Choroid plexus epithelial cell (primary cell): ENCODE results near the gene SSTR4.

ENCODE experiments used
- DNase-seq: peaks from one replicate; pipeline ENCODE4 v3.0.0-alpha.2; 2010; ENCODE audit warnings: low read depth
- H3K4me3 ChIP-seq: 2 replicates; pipeline ENCODE4 v1.5.1; 2011; ENCODE audit warnings: low read depth, mild to moderate bottlenecking, control low read depth, low read length, moderate library complexity
- TF ChIP-seq, protein P1 (sequence below): conservative IDR thresholded peaks from 2 replicates; pipeline ENCODE4 v1.5.1; 2011; ENCODE audit warnings: low read depth, mild to moderate bottlenecking, control low read depth, inconsistent platforms, low read length, moderate library complexity

SSTR4 gene

DNA sequence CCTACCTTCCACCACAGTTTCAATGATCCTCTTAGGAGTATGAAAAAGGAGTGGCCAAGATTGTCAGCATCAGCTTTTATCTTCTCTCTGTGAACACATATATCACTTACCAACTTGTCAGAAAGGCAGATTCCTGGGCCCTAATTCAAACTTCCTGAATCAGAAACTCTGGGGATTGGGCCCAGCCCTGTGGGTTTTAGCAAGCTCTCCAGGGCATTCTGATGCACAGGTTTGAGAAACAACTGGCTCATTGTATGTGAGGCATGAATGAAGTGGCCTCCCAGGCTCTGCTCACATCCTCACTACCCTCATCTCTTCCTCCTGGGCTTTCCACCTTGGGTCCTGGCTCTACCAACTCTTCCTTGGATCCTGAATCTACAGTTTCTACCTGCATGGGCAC lies 27.5 kb downstream of the SSTR4 start:
- TF ChIP-seq, protein P1, sequence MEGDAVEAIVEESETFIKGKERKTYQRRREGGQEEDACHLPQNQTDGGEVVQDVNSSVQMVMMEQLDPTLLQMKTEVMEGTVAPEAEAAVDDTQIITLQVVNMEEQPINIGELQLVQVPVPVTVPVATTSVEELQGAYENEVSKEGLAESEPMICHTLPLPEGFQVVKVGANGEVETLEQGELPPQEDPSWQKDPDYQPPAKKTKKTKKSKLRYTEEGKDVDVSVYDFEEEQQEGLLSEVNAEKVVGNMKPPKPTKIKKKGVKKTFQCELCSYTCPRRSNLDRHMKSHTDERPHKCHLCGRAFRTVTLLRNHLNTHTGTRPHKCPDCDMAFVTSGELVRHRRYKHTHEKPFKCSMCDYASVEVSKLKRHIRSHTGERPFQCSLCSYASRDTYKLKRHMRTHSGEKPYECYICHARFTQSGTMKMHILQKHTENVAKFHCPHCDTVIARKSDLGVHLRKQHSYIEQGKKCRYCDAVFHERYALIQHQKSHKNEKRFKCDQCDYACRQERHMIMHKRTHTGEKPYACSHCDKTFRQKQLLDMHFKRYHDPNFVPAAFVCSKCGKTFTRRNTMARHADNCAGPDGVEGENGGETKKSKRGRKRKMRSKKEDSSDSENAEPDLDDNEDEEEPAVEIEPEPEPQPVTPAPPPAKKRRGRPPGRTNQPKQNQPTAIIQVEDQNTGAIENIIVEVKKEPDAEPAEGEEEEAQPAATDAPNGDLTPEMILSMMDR: no peak
- DNase-seq: no peak
- H3K4me3 ChIP-seq: no peak overlapping the region

DNA sequence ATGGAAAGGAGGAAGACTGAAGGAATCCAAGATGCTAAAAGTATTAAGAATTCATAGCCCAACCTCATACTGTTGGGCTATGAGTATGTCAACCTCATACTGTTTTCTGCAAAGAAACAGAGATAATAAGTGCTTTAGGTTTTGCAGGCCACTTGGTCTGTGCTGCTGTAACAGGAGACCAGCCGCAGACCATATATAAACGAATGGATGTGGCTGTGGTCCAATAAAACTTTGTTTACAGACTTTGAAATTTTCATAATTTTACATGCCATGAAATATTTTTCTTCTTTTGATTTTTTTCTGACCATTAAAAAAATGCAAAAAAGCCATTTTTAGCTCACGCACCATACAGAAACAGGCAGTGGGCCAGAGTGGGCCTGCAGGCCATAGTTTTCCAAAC lies 28.1 kb downstream of the SSTR4 start:
- H3K4me3 ChIP-seq: no peak overlapping the region
- DNase-seq: no peak
- TF ChIP-seq, protein P1: no peak

DNA sequence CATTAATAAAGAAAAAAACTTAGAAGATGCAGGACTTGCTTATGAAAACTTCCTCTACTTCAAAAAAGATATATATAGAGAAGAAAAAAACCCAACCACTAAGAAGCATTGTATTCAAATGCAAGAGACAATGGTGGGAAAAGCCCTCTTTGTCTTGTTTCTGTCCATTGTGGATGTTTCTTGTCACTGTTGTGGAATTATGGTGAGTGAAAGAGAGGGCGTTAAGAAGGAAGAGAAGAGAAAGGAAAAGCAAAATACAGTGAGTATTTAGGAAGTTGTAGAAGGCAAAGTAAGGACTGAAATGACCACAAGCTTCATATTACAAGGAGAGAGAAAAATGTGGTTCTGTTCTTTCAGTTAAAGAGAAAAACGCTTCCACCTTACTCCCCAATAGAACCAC lies 28.5 kb downstream of the SSTR4 start:
- DNase-seq: no peak
- TF ChIP-seq, protein P1: no peak
- H3K4me3 ChIP-seq: no peak overlapping the region

DNA sequence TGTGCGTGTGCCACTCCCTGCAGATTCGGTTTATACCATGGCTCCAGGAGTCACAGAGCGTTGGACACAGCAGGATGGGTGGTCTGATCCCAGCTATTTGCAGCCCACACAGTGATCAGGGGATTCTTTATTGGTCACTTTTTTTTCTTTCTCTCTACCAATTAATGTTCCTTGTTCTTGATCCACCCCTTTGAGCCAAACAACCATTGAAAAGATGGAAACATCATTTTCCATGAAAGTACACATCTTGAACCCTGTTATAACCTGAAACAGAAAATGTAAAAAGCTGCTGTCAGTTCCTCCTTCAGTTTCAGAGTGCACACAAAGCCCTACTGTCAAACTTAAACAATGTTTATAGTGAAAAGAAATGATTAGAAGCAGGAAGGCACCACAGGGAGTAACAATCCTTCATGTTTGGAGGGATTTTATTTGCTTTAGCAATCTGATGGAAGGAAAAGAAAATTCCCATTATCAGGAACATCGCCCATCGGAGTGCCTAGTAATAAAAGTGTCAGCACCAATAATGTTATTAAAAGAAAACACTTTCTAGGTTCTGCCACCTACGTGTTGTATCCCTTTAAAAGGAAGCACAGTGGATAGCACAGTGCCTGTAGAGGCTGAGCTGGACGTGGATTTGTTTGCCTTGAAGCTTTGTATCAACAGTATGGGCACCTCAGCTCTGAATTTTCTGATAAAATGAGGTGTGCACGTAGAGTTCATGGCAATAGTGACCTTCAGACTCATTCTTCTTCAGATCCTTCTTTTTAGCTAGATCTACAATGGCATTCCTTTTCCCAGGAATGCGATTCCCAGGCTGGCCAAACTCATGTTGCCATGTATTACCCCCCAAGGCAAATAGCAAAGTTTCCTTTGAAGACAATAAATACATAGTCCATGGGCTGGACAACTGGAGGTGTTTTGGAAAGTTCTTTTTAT lies 30.4 kb downstream of the SSTR4 start:
- TF ChIP-seq, protein P1: no peak
- no peak overlapping the region for H3K4me3 ChIP-seq
- no peak for DNase-seq

DNA sequence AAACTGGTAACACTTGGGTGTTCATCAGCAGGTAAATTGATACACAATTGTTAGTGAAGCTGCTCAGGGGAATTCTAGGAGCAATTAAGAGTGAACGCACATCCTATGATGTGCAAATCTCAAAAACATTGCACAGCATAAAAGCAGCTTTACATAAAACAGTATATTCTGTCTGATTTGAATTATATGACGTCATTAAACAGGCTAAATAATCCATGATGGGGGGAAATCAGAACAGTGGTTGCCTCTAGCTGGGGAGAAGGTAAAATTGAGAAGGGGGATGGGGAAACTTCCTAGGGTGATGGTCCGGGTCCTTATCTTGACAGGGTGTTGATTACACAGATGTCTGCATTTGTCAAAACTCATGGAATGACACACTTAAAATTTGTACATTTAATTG lies 31.7 kb downstream of the SSTR4 start:
- TF ChIP-seq, protein P1: no peak
- no peak for DNase-seq
- H3K4me3 ChIP-seq: no peak overlapping the region

DNA sequence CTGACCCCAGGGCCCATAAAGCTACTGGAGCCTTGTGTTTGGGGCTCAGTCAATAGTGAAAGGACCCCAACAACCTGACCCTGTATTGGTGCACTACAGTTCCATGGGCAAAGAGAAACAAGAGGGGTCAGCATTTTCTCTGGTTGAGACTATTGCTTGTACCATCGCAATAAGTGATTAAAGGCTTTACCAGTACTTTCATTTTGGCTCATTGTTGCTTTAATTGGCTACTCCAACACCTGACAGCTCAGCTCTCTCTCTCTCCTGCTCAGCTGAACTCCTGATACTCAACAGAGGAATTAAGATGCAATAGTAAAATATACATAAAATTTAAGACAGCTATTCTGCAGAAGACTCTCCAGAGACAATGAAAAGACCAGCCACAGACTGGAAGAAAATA lies 33.2 kb downstream of the SSTR4 start:
- no peak overlapping the region for H3K4me3 ChIP-seq
- DNase-seq: no peak
- TF ChIP-seq, protein P1: no peak

DNA sequence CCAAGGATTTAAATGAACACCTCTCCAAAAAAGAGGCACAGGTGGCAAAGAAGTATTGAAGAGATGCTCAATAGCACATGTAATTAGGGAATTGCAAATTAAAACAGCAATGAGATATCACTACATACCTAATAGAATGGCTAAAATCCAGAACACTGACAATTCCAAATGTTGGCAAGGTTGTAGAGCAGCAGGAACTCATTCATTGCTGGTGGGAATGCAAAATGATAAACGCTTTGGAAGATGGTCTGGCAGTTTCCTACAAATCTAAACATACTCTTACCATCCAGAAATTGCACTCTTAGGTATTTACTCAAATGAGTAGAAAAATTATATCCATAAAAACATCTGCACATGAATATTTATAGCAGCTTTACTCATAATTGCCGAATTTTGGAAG lies 34.0 kb downstream of the SSTR4 start:
- TF ChIP-seq, protein P1: no peak
- no peak for DNase-seq
- no peak overlapping the region for H3K4me3 ChIP-seq
